VCaP (cell line): ENCODE measurements around the gene MEGF8.

Experiments
- H3K27ac ChIP-seq: fragments of 450-650 bp; 2 replicates; pipeline ENCODE4 v1.5.1; 2017
- TF ChIP-seq, protein P1 (sequence below): fragments of 450-650 bp; conservative IDR thresholded peaks from 2 replicates; pipeline ENCODE4 v1.5.1; 2017; ENCODE audit warnings: mild to moderate bottlenecking, moderate library complexity

The MEGF8 gene

DNA sequence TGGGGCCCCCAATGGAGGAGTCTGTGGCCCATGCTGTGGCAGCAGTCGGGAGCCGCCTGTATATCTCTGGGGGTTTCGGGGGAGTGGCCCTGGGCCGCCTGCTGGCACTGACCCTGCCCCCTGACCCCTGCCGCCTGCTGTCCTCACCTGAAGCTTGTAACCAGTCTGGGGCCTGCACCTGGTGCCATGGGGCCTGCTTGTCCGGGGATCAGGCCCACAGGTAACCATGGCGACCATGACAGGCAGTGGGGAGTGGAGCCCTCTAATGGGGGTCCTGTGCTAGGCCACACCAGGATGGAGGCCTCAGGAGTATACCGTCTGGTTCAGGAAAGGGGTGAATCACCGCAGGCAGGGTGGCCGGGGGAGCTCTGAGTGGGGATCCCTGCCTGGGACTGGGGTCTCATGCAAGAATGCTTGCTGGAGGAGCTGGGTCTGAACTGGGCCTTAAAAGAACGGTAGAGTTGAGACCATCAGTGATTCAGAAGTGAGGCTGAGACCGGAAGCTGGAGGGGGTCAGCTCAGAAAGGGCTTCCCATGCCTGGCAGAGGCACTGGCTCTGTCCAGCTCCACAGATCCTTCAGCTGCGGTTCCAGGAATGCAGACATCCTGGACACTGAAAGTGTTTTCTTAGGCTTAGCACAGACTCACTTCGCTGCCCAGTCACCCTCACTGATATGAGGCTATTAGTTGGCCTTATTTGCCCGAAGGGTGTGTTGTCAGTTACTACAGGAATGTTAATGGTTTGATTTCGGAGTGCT is 35.5 kb downstream of the MEGF8 start:
- TF ChIP-seq, protein P1, sequence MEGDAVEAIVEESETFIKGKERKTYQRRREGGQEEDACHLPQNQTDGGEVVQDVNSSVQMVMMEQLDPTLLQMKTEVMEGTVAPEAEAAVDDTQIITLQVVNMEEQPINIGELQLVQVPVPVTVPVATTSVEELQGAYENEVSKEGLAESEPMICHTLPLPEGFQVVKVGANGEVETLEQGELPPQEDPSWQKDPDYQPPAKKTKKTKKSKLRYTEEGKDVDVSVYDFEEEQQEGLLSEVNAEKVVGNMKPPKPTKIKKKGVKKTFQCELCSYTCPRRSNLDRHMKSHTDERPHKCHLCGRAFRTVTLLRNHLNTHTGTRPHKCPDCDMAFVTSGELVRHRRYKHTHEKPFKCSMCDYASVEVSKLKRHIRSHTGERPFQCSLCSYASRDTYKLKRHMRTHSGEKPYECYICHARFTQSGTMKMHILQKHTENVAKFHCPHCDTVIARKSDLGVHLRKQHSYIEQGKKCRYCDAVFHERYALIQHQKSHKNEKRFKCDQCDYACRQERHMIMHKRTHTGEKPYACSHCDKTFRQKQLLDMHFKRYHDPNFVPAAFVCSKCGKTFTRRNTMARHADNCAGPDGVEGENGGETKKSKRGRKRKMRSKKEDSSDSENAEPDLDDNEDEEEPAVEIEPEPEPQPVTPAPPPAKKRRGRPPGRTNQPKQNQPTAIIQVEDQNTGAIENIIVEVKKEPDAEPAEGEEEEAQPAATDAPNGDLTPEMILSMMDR: no peak
- H3K27ac ChIP-seq: no peak overlapping the region

DNA sequence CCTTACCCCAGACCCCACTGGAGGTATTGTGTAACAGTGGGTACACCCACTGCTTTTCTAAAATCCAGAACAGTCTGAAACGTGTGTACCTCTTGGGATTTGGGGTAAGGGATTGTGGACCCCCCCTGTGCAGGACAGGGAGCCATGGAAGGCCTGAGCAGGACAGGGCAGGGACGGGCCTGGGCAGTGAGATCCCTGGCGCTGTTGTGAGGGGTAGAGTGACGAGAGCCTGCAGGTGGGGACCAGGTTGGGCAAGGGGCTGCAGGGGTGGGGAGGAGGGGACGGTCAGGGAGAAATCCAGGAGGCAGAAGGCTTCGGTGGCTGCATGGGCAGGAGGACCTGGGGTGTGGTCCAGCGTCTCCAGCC is 36.1 kb downstream of the MEGF8 start:
- TF ChIP-seq, protein P1: no peak

DNA sequence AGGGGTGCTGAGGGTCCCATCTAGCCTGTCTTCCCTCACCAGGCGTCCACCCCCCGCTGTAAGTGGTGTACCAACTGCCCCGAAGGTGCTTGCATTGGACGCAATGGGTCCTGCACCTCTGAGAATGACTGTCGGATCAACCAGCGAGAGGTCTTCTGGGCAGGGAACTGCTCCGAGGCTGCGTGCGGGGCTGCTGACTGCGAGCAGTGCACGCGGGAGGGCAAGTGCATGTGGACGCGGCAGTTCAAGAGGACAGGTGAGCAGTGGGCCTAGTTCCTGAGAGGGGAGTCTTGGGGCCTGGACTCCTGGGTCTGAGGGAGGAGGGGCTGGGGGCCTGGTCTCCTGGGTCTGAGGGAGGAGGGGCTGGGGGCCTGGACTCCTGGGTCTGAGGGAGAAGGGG is 36.9 kb downstream of the MEGF8 start:
- TF ChIP-seq, protein P1: no peak
- no peak overlapping the region for H3K27ac ChIP-seq

More for the DNA sequence above, 36.1 kb downstream of the MEGF8 start:
- no peak overlapping the region for H3K27ac ChIP-seq

DNA sequence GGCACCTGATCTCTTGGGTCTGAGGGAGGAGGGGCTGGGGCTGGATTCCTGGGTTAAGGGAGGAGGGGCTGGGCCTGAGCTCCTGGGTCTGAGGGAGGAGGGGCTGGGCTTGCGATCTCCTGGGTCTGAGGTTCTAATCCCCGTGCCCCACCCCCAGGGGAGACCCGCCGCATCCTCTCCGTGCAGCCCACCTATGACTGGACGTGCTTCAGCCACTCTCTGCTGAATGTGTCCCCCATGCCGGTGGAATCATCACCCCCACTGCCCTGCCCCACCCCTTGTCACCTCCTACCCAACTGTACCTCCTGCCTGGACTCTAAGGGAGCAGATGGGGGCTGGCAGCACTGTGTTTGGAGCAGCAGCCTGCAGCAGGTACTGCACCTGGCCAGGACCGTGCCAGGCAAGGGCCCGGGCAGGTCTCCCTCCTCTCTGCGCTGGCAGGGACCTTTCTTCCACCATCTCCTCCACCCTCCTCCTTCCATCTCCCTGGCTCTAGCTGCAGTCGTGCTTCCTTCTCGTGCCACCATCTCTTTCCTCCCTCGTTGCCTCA is 37.5 kb downstream of the MEGF8 start:
- TF ChIP-seq, protein P1: no peak
- no peak overlapping the region for H3K27ac ChIP-seq

DNA sequence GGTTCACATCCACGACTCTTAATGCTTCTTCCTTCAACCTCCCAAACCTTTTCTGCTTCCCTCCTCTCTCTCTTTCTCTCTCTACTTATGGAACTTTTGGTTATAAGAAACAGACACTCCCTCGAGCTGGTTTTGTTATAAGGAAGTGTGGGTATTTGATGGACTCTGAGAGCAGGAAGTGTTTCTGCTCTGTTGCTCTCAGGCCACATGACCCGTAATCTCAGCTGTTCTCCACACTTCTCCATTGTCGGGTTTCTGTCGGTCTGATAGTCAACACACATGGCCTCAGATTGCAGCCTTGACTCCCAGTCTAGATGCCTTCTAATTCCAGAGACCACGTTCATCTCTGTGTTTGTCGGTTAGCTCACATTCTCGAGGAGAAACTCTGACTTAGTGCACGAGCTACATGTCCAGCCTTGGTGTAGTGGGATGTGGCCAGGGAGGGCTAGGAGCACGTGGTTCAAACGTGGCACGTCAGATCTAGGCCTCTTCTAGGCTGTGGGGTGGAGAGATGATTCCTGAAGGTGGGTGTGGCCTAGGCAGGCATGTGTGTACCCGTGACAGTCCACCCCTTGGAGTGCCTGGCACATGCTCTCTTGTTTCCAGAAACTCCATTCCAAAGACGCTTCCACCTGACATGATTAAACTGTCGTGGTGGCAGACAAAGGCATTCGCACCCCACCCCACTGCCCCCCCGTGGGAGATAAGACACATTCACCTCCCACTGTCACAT is 38.3 kb downstream of the MEGF8 start:
- TF ChIP-seq, protein P1: no peak
- no peak overlapping the region for H3K27ac ChIP-seq

DNA sequence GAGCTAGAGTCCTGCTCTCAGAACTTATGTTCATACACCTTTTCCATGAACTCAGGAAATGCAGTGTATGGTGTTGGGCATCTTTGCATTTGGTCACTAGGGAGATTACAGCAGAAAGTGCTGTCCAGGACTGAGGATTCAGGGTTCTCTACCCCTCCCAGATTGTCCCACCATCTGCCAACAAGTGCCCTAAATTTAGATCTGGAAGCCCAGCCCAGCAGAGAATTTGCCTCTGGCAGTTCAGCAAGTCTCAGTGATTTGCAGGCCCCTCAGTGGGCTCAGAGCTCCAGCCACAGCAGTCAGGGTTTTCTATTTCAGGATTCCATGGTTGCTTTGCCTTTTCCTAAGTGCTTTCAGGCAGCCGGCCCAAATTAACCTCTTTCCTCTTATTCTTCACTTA is 41.2 kb downstream of the MEGF8 start:
- no peak overlapping the region for H3K27ac ChIP-seq
- TF ChIP-seq, protein P1: no peak

DNA sequence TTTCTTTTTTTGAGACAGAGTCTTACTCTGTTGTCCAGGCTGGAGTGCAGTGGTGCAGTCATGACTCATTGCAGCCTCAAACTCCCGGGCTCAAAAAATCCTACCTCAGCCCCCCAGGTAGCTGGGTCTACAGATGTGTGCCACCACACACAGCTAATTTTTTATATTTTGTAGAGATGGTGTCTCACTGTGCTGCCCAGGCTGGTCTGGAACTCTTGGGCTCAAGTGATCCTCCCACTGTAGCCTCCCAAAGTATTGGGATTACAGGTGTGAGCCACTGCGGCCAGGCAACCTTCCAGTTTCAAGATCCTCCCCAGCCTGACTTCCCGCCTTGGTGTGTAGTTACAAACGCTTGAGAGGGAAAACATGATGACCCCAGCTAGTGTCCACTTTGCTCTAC is 42.5 kb downstream of the MEGF8 start:
- no peak overlapping the region; the same call in 1 of the 2 replicates for H3K27ac ChIP-seq
- TF ChIP-seq, protein P1: no peak
